HG02642 (cell line): Measurements from ENCODE around the gene RGS6.

Experiments used
- ATAC-seq: cut with Tn5 transposase; IDR thresholded peaks from one replicate; pipeline ENCODE4 v1.9.1; 2021; ENCODE audit warnings: mild to moderate bottlenecking; ENCODE audit not compliant: unreplicated experiment, poor library complexity

The RGS6 gene

GRCh38 chr14:72539661-72540315 is 607.6 kb downstream of the RGS6 start:
- ATAC-seq: no peak

DNA sequence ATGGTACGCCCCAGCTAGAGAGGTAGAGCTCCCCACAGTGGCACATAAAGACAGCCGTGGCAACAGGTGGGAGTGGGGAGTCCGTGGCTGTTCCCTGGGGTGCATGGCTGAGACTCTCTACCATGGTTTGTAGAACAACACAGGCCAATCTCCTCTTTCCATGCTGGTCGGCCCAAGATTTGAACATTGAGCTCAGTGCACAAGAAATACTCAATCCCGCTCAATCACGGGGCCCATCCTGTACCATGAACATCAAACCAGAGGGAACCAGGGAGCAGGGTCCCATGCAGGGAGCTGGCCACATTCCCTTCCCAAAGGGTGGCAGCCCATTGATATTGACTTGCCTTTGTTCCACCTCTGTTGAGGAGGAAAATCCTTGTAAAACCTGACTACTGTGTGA is 608.6 kb downstream of the RGS6 start:
- ATAC-seq: no peak

DNA sequence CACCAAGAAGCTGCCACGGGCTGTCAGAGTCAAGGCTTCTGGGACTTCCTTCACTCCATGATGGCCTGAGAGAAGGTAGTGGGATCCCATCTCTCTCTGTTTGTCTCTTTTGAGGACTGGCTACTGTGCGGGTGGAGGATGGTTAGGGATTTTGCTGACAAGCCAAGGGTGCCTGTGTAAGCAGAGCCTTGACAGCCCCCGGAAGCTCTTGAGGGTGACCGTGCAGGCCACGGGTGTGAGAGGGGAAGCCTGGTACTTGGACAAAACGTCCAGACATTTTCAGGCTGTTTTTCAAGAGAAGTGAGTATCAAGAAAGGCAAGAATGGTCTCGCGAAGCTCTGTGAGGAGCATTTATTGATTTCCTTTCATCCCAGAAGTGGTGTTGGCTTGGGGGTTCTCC is 609.3 kb downstream of the RGS6 start:
- no peak for ATAC-seq

DNA sequence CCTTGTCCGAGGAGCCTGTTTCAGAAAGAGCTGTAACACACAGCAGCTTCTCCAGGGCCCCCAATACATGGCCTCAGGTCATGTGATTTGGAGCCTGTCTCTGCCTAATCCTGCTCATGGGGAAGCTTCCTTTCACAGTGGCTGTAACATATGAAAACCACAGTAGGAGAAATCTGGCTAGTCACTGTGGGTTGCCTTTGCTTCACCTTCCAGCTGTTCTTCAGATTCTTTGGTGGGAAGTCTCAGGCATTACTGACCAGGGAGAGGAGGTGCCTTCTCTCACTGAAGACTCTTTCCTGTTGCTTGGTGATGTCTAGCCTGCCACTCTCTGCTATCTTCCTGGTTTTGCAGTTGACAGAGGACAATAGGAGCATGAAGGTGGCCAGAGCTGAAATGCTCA is 611.1 kb downstream of the RGS6 start:
- ATAC-seq: no peak

- ATAC-seq: no peak
These were observed 612.6 kb downstream of the RGS6 start for GRCh38 chr14:72544615-72545387.

- ATAC-seq: no peak
These were observed 613.4 kb downstream of the RGS6 start for GRCh38 chr14:72545411-72546311.

- ATAC-seq: no peak
These were observed 614.3 kb downstream of the RGS6 start for GRCh38 chr14:72546344-72547016.

- no peak for ATAC-seq
These were observed 615.8 kb downstream of the RGS6 start for GRCh38 chr14:72547999-72548398.

DNA sequence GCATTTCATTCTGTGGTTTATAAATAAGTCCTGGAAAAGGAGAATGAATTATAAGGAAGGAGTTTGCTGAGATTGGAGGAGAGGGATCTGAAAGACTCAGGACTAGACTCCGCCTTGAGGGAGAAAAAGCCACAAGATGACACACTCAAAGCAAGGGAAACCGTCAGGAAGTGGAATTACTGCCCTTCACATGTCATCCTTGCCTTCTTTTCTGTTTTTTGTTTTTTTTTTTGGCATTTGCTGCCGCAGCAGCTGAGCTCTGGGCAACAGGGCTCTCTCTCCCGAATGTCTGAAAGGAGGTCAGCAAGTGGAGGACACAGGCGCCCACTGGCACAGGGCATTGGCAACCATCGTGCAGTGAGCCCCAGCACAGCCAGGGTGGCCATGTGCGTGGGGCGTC is 616.8 kb downstream of the RGS6 start:
- no peak for ATAC-seq

DNA sequence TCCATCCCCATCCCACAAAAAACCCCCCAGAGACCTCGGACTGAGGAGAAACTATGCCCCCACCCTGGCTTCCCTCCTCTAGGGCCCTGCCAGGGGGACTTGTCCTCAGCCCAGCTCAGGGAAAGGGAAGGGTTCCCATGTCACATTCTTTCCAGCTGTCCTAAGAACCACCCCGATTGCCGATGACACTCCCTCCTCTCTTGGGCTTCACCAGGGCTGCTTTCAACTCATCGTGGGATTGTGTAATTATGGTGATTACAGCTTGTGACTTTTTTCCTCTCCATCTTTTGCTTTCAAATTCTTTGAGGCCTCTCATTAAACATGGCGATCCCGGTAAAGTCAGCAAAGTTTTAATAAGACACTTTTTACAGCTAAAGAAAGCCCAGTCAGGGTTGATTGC is 617.6 kb downstream of the RGS6 start:
- no peak for ATAC-seq

DNA sequence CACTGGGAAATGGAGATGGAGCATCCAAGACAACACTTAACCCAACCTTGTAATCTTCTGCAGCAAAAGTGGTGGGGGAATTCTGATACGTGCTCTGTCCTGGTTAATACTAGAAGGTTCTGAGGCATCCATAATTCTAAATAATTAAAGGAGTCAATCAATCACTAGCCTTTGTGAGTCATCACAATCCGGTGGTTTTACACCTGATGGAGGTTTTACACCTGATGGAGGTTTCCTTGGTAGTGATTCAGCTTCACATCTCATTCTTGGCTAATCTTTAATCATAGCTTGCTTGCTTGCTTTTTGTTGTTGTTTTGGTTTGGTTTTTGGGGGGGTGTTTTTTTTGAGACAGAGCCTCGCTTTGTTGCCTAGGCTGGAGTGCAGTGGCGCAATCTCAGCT is 618.3 kb downstream of the RGS6 start:
- ATAC-seq: no peak

DNA sequence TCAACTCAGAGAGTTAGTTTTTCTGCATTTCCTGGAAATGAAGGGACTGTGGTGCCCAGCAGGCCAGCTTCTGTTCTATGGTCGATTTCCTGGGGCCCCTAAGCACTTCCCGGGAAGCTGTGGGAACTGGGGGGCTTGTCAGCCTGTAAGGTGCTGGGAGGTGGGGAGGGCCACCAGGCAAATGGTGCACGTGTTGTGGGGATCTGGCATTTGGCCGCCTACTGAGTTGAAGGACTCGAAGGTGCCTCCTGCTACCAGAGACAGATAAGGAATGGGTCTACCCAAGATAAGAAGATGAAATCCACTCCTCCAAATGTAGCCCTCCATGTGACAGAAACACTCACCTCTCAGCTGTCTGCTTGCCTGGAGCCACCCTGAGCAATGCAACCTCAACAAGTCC is 620.0 kb downstream of the RGS6 start:
- ATAC-seq: no peak

- no peak for ATAC-seq
These were observed 620.9 kb downstream of the RGS6 start for GRCh38 chr14:72553161-72553560.

- no peak for ATAC-seq
These were observed 621.4 kb downstream of the RGS6 start for GRCh38 chr14:72553656-72554055.

GRCh38 chr14:72554401-72554800 is 622.2 kb downstream of the RGS6 start:
- no peak for ATAC-seq

DNA sequence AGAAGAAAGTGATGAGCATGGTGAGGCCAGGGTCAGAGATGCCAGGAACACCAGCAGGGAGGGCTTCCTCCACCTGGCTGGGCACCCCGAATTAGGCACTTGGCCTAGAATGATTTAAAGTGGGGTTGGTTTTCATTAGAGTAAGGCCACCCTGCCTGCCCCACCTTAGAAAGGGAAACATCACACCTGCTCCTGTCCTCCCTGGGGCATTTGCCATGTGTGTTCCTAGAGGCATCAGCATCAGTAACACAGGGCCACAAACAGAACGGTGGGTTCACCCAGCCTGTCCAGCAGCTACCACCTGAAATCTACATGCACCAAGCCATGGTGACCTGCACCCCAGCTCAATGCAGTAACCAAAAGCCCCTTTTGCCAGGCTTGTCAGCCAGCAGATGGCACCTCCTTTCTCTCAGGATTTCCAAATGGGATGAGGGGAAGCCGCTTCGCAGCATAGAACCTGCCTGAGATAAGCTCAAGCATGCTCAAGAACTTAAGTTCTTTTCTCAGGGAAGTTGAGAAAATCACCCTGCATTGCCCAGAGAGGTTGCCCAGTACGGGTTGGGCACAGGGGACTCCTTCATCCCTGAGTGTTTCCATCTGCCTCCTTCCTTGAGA is 622.9 kb downstream of the RGS6 start:
- no peak for ATAC-seq

DNA sequence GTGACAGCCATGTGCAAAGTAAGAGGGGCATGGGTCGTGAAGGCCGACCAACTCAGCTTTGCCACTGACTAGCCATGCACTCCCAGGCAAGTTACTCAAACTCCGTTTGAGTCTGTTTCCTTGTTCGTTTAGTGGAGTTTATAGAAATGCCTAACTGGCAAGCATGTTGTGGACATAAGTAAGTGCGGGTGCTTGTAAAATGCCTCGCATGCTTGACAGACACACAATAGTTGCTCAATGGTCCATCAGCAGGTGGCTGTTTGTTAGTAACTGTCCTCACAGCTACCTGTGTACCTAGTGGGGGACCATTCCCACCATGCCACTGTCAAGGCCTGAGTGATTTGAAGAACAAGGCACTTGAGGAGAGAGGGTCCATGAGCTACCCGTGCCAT is 623.4 kb downstream of the RGS6 start:
- no peak for ATAC-seq

DNA sequence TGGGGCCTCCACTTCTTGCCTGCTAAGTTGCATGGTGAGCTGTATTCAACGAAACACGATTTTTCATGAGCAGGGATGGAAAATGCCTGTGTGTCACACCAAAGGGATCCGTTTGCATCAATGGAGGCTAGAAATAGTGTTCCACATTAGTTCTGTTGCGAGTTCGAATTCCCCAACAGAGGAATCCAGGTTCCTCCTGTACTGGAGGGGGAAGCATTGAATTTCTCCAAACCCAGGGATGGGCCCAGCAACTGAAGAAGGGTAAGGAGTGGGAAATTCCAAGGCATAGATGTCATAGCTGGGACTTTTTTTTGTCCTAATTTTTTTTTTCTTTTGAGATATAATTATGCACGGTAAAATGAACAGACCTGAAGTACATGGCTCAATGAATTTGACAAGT is 625.4 kb downstream of the RGS6 start:
- no peak for ATAC-seq

GRCh38 chr14:72558721-72559120 is 626.5 kb downstream of the RGS6 start:
- no peak for ATAC-seq

- no peak for ATAC-seq
These were observed 627.0 kb downstream of the RGS6 start for GRCh38 chr14:72559202-72559601.
